ENCODE results near the gene MCRIP2. TPM values are rescaled to one million over a fixed set of nuclear protein-coding genes. Genes with fewer than 3 reads are reported as not detected.
A peak's percentile ranks its signal among the peaks of the same experiment; 100 is the strongest.

Gene MCRIP2
- total and polyA plus RNA-seq, 2 of the 8 experiments (the other 6 are each of a cell fraction or from before 2014, with no cell fraction given): 45.4 to 75.5 TPM

GRCh38 chr16:667113-667779 lies 25.6 kb downstream of the MCRIP2 start:
- Histone ChIP-seq H2BK20ac (ENCODE audit: low read length) (no peak overlapping the region), H4K8ac (ENCODE audit: extremely low read depth, insufficient read depth, low read length) (peak overlapping the region; percentile 89), H2BK12ac (ENCODE audit: low read depth, low read length) (peak overlapping the region; percentile 53; the same call in 1 of the 2 replicates), H3K79me2 (ENCODE audit: control insufficient read depth in 1 of 2, insufficient read depth in 2 of 2, low read length in 2 of 2) (peaks cover 0 to 13% of the 10 kb centered on the region in 2 experiments; a peak in 1 of 4 replicates), H3K4me2 (ENCODE audit: insufficient read depth in 1 of 2, low read depth in 2 of 2, low read length in 2 of 2) (no peak overlapping the region), H2AFZ (ENCODE audit: low read length) (no peak overlapping the region), H3K18ac (ENCODE audit: extremely low read depth, low read length) (no peak overlapping the region), H2AK5ac (ENCODE audit: low read depth, low read length) (0 out of 2 replicates have a peak overlapping the region, but pooled peaks have one; percentile 4), H3K23ac (ENCODE audit: insufficient read length) (no peak overlapping the region), H3K79me1 (ENCODE audit: low read depth, low read length) (peaks cover 13% of the 10 kb centered on the region), H4K20me1 (replicated peaks in 1 of 2; ENCODE audit: control insufficient read depth in 1 of 2, insufficient read depth in 2 of 2, low read length in 2 of 2) (peaks cover 3 to 19% of the 10 kb centered on the region in 2 experiments), H3K56ac (replicated peaks; ENCODE audit: insufficient read length, low read depth, low read length) (no peak overlapping the region), H3K4me1 (replicated peaks in 1 of 4; ENCODE audit: control insufficient read depth in 3 of 4, insufficient read depth in 4 of 4, low read length in 3 of 4) (peaks cover 0 to 8% (median 5%) of the 10 kb centered on the region in 4 experiments; a peak in 5 of 7 replicates), H2BK5ac (ENCODE audit: low read depth, low read length) (0 out of 2 replicates have a peak overlapping the region, but pooled peaks have one; percentile 32), H3K23me2 (ENCODE audit: low read depth, low read length) (peaks cover 5% of the 10 kb centered on the region; the same call in 1 of the 2 replicates), H2BK15ac (ENCODE audit: low read length) (peak overlapping the region; percentile 46; the same call in 1 of the 2 replicates), H4K91ac (replicated peaks; ENCODE audit: insufficient read length, low read length) (peak overlapping the region; percentile 73), H4K5ac (ENCODE audit: insufficient read length, low read depth, low read length) (no peak overlapping the region), H3K27ac (ENCODE audit: low read depth, low read length) (no peak overlapping the region), H2BK120ac (replicated peaks; ENCODE audit: low read depth, low read length) (no peak overlapping the region), H3K27me3 (replicated peaks in 1 of 4; ENCODE audit: control insufficient read depth in 3 of 4, extremely low read depth in 1 of 4, insufficient read depth in 3 of 4, low read length in 3 of 4) (no peaks in the 10 kb centered on the region), H3K4me3 (ENCODE audit: extremely low read depth in 1 of 4, insufficient read depth in 2 of 4, low read depth in 3 of 4, low read length in 4 of 4) (0 out of 8 replicates have a peak overlapping the region, but pooled peaks of 1 of the 4 experiments have one; percentile 89), H3K4ac (replicated peaks; ENCODE audit: insufficient read length, low read depth, low read length) (peak overlapping the region; percentile 53), H3K9ac (replicated peaks in 1 of 4; ENCODE audit: extremely low read depth in 1 of 4, low read depth in 3 of 4, low read length in 3 of 4) (no peak overlapping the region), H3K36me3 (ENCODE audit: control insufficient read depth in 2 of 4, insufficient read depth in 4 of 4, low read length in 3 of 4) (peaks cover 8 to 30% (median 25%) of the 10 kb centered on the region in 4 experiments; a peak in 6 of 8 replicates), H3K14ac (ENCODE audit: insufficient read length) (no peak overlapping the region), H3K9me3 (ENCODE audit: insufficient read depth in 2 of 2, low read depth in 1 of 2, low read length in 1 of 2) (no peaks in the 10 kb centered on the region)
- CTCF ChIA-PET (ENCODE audit: partially characterized antibody): interaction anchor here (0.6 to 12.0 kb wide), 12 partner anchors 9 to 99 kb away, joined by 3 to 104 read pairs (median 4); partner anchors contain the start of genes JMJD8, WDR24 and WDR90
- FAIRE-seq: no peak
- POLR2A ChIA-PET (ENCODE audit: partially characterized antibody): interaction anchor here (0.7 to 17.4 kb wide), 11 partner anchors 9 to 141 kb away, joined by 3 to 214 read pairs (median 4); partner anchors contain the start of genes JMJD8, RHBDL1, STUB1 and WDR90
- 85% methylated on average over 22 of the region's 22 CpGs; no CpG with 5 or more reads in 1 of the 2 experiments for WGBS, 2 experiments (ENCODE audit: extremely low coverage in 1 of 2, insufficient coverage in 1 of 2, insufficient read length in 1 of 2, insufficient replicate concordance in 2 of 2, low coverage in 1 of 2, low lambda C conversion rate in 2 of 2, missing lambda C conversion rate in 1 of 2)
- no peak for DNase-seq (ENCODE audit: low read depth in 1 of 2, low spot score in 2 of 2)
- TF ChIP-seq SIRT6 (IDR thresholded peaks at IDR 0.05; ENCODE audit: low read length) (no peak), CBX5 (IDR thresholded peaks at IDR 0.05; ENCODE audit: low read depth, low read length) (no peak), JUND (IDR thresholded peaks at IDR 0.05; ENCODE audit: low read length) (no peak), CEBPB (IDR thresholded peaks at IDR 0.05; ENCODE audit: low read depth, low read length) (no peak), POU5F1 (IDR thresholded peaks at IDR 0.05; ENCODE audit: low read depth, low read length) (no peak), BCL11A (IDR thresholded peaks at IDR 0.05; ENCODE audit: low read depth in 2 of 2, low read length in 2 of 2) (no peak), ASH2L (IDR thresholded peaks at IDR 0.05; ENCODE audit: low read length) (no peak)

Measured in H1 (cell line).